GM19025 (cell line): ENCODE measurements around the gene DIPK1C.

Experiments used
- ATAC-seq: cut with Tn5 transposase; IDR thresholded peaks from one replicate; pipeline ENCODE4 v1.9.1; 2021; ENCODE audit warnings: mild to moderate bottlenecking, low read depth, moderate library complexity; ENCODE audit not compliant: unreplicated experiment

Gene DIPK1C

GRCh38 chr18:74454279-74454751 is 2.8 kb downstream of the DIPK1C start:
- no peak for ATAC-seq

- ATAC-seq, result no peak
Measured at GRCh38 chr18:74453642-74454198, 3.4 kb downstream of the DIPK1C start.

- no peak for ATAC-seq
Measured at GRCh38 chr18:74453016-74453566, 4.0 kb downstream of the DIPK1C start.

DNA sequence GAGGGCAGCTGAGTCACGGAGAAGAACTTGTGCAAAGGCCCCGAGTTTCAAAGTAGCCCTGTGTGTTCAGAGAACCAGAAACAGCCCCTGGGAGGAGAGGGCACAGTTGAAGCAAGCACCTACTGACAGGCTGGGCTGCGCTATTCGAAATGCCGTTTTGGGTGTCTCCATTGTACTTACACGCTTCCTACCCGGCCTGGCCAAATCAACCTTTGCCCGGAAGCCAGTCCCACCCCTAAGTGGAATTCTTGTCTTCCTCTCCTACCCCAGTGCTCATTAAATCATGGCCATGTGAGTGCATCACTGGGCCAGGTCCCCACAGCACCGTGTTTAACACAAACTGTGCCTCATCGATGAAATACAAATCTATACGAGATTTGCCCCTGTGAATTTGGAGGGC is 6.0 kb downstream of the DIPK1C start:
- no peak for ATAC-seq

DNA sequence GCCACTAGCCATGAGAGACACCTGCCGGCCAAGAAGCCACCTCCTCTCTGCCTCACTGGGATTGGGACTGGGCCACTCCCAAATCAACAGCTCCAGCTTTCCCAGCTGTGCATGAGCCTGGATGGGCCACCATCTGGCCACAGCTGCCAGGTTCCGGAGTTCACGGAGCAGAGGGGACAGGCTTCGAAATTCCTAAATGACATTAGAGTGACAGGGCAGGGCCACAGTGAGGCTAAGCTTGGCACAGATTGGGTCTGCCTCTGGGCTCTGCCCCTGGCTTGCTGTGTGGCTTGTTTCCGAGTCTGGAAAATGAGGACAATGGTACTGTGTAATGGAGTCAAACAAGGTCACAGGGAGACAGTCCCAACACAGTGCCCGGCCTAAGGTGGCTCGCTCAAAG is 6.5 kb downstream of the DIPK1C start:
- no peak for ATAC-seq

- ATAC-seq, result no peak
Measured at GRCh38 chr18:74447404-74448152, 9.5 kb downstream of the DIPK1C start.

DNA sequence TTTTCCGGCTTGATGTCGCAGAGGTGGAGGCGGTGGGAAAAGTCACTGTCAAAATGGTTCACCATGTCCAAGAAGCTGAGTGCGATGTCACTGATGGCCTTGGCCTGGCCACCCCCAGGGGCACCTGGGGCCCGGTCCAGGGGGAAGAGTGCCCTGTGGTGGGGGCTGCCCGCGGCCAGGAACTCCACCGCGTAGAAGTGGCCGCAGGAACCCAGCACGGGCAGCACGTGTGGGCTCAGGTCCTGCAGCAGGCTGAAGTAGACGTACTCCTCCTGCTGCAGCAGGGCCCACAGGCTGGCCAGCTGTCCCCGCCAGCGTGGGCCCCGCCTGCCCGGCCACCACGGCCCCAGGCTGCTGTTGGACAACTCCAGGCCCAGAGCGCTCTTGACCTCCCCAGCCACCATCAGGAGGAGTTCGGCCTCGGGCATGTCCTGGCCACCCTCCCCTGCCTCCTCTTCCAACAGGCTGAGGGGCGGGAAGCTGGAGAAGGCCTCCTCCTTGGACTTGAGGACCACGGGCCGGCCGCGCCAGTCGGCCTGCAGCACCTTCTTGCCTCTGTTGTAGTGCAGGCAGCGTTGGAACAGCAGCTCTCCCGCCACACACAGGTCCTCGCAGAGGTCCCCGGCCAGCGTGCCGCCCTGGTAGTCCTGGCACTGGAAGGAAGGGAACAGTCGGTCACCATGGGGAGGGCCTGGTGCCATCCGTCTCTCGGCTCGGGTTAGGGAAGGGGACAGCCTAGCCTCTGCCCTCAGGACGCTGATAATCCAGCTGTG is 10.3 kb downstream of the DIPK1C start:
- ATAC-seq, result no peak

DNA sequence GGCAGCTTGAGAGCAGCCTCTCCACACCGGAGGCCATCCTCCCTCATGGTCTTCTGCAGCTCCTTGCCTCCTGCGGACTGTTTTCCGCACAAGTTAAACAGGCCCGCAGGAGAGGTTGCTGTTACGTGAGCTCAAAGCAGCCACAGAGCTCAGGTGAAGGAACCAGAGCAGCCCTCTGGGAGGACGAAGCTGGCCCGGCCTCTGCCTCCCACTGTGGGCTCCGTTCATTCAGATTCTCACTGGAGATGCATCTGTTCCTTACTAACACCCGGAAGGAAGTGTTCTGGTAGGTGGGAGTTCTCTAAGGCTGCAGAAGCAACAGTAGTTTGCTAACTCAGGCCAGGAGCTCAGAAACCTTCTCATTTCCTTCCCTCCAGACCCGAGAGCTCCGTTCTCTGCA is 10.9 kb downstream of the DIPK1C start:
- ATAC-seq, result no peak

GRCh38 chr18:74445585-74445984 is 11.5 kb downstream of the DIPK1C start:
- no peak for ATAC-seq

DNA sequence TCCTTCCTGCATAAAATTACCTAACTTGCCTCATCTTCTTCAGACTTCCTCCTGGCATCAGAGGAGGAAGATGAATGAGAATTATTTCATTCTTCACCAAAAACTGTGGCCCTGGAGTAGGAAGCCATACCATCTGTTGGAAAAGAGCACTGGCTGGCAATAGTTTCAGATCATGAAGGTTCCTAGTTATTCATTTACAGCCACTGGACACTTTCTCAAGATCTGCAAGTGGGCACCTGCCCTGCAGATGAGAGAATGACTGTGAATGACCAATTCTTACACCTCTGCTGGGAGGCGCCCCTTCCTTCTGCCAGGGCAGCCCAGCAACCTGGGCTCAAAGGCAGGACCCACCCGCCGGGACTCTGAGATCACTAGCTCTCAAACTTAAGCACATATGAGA is 13.0 kb downstream of the DIPK1C start:
- ATAC-seq, result no peak

DNA sequence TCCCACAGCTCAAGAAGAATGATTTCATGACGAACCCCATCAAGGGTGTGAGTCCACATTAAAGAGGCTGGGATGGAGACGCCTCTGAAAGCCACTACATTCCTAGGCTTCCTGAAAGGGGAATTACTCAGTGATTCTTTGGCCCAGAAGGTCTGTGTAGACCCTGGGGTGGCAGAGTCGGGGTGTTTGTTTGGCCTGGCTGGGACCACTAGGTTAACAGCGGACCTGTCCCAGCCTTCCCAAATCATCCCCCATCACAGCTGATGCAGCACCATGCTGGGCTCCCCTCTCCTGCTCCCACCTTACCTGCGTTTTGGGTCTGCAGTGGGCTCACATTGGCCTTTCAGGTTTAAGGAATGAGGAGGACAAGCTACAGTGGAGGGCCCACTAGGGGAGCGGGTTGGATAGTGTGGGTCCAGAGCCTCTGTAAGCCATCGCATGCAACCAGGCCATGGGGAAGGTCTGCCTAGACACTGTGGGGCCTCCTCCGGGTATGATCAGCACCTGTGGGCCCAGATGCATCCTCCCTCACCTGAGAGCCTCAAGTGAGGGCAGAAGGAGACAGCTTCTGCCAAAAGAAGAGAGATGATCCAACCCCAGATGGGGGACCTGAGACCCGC is 16.2 kb downstream of the DIPK1C start:
- no peak for ATAC-seq

DNA sequence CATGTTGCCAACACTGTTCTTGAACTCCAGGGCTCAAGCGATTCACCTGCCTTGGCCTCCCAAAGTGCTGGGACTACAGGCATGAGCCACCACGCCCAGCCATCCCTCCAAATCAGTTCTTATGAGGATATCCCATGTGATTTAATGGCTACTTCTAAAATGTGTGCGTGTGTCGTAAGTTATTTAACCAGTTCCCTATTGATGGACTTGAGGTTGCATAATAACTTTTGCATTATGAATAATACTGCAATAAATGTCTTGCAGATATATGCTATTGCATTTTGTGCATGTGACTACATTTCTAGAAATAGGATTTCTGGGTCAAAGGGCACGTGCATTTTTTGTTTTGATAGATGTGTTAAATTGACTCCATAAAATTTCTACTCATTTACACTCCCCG is 19.0 kb downstream of the DIPK1C start:
- ATAC-seq, result no peak

- no peak for ATAC-seq
Measured at GRCh38 chr18:74436158-74436769, 20.8 kb downstream of the DIPK1C start.

- no peak for ATAC-seq
Measured at GRCh38 chr18:74435740-74436139, 21.4 kb downstream of the DIPK1C start.

DNA sequence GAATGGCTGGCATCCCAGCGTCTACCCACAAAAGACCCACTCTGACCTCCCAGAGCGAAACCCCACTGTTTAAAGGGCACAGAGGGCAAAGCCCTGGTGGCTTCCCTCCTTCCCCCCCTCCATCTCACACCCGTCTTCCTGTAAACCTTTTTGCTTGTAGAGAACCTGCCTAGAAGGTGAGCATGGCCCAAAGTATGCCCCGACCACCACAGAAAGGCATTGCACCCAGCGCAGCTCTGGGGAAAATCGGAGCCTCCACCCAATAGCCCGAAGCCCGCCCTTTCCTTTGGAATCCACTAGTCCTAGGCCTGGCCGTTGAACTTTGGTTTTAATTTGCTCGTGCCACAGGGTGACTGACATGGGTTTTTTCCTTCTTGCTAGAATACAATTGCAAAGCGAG is 22.6 kb downstream of the DIPK1C start:
- no peak for ATAC-seq

GRCh38 chr18:74430806-74431571 is 26.1 kb downstream of the DIPK1C start:
- ATAC-seq, result no peak

DNA sequence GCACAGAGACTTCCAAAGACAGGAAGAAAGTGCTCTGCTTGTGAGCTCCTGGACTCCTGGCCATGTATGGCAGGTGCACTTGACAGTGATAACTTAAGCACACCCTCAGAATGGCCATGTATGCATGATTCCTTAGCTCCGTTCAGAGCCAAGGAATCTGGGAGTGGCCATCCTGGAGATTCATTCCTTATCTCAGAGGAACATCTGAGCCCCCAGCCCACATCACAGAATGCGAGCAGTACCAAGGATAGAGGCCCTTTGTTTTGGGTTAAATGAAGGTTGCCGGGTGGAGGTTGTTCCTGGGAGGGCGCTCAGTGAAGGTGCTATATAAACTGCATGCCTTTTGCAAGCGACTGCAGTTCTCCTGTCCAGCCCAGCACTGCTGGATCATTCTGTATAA is 26.9 kb downstream of the DIPK1C start:
- no peak for ATAC-seq

DNA sequence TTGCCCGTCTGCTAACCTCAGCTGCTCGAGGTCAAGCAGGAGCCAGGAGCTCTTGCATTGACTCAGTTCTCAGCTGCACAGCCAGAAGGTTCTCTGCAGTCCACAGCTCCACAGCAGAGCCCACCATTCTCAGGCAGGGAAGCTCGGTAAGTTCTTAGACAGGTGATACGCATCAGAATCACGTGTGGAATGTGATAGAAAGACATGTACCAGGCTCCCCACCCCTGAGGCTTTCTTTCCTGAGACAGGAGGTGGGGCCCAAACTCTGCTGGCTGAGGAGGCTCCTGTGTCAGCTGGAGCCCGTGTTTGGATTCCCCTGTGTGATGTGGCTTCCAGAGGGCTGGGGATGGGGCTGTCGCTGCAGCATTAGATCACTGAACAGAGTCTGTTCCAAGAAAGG is 28.0 kb downstream of the DIPK1C start:
- ATAC-seq, result no peak

DNA sequence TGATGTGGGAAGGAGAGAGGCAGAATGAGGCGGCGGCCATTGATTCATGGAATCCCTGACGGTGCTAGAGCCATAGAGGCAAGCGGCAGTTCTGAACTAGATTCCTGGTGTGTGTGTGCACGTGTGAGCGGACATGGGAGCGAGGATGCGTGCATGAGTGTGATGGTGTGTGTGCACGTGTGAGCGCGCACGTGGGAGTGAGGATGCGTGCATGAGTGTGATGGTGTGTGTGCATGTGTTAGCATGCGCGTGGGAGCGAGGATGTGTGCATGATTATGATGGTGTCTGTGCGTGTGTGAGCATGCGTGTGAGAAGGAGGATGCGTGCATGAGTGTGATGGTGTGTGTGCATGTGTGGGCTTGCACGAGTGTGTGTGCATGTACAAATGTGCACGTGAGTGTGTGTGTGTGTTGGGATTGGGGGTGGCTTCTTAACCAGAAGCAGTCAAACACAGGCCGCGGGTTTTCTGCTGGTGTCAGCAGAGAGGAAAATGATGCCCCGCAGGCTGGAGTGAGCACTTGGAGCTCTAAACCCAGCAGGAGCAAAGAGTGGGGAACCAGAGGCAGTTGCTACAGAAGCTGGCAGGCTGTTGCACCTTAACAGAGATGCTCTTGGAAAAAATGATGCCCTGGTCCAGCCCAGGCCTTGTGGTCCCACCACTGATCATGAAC is 29.5 kb downstream of the DIPK1C start:
- no peak for ATAC-seq
